ENCODE data around the gene OGFOD3. TPM values are rescaled to one million over a fixed set of nuclear protein-coding genes. Genes with fewer than 3 reads are reported as not detected.

Gene OGFOD3
- total RNA-seq, 1 experiment from 2014 or later = 26.6 TPM

DNA sequence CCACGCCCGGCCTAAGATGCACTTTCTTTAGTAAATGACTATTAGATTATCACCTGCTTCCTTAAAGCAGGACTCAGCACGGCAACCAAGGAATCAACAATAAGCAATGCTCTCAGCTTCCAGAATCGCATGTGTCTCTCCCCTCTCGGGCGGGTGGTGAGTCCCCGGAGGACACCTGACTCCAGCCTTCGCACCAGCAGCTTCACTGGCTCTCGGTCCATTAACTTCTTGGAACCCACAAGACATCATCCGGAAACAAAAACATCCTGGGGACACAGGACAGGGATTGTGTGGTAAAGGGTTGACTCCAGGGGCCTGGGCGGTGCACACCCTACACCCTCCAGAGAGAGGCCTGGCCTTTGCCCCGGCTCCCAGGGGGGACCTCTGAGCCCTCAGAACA lies 24.1 kb downstream of the OGFOD3 start:
- POLR2A ChIA-PET (ENCODE audit: unreplicated experiment) = no interaction called here
- no TSS peak for BruUV-seq (replicated peaks)
- no peaks in the 10 kb centered on the region; the same call in 1 of the 2 replicates for H4K20me1 ChIP-seq (ENCODE audit: insufficient read depth)

DNA sequence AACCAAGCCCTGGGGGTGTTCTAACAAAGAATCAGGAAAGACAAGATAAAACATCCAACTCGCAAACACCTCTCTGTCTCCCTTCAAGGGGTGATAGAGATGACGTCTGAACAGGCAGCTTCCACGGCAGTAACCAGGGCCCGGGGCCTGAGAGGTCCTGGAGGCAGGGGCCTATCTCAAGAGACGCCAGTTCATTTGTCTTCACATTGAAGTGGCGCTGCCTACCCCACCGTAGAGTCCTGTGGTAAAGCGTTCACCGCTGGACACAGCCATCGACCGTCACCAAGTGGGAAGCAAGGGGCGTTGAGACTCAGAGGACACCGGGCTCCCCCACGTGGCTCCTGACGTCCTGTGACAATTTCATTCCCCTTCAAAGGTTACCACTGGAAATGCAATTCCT lies 25.4 kb downstream of the OGFOD3 start:
- Histone ChIP-seq H3F3A (ENCODE audit: insufficient read depth, low read depth) (no peaks in the 10 kb centered on the region), H3K9me3 (ENCODE audit: insufficient read depth, low read depth) (no peaks in the 10 kb centered on the region), H3K79me2 (ENCODE audit: low read depth) (no peaks in the 10 kb centered on the region), H3K36me3 (ENCODE audit: low read depth) (no peaks in the 10 kb centered on the region), H3K4me2 (no peak overlapping the region), H3K4me3 (no peak overlapping the region), H2AFZ (no peak overlapping the region), H3K9me2 (ENCODE audit: insufficient read depth) (no peaks in the 10 kb centered on the region), H3K27ac (no peak overlapping the region), H3K27me3 (ENCODE audit: insufficient read depth, low read depth) (no peaks in the 10 kb centered on the region), H4K20me1 (ENCODE audit: insufficient read depth) (no peaks in the 10 kb centered on the region; the same call in 1 of the 2 replicates), H3K4me1 (replicated peaks; ENCODE audit: insufficient read depth) (no peaks in the 10 kb centered on the region)
- BruUV-seq (replicated peaks) = no TSS peak
- intact Hi-C loops (cut with micrococcal nuclease; ENCODE audit: unreplicated experiment) = no loop called here
- no peak for TF ChIP-seq EZH2 (IDR thresholded peaks at IDR 0.05; ENCODE audit: low read depth)
- TF ChIP-seq, protein P1, sequence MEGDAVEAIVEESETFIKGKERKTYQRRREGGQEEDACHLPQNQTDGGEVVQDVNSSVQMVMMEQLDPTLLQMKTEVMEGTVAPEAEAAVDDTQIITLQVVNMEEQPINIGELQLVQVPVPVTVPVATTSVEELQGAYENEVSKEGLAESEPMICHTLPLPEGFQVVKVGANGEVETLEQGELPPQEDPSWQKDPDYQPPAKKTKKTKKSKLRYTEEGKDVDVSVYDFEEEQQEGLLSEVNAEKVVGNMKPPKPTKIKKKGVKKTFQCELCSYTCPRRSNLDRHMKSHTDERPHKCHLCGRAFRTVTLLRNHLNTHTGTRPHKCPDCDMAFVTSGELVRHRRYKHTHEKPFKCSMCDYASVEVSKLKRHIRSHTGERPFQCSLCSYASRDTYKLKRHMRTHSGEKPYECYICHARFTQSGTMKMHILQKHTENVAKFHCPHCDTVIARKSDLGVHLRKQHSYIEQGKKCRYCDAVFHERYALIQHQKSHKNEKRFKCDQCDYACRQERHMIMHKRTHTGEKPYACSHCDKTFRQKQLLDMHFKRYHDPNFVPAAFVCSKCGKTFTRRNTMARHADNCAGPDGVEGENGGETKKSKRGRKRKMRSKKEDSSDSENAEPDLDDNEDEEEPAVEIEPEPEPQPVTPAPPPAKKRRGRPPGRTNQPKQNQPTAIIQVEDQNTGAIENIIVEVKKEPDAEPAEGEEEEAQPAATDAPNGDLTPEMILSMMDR (conservative IDR thresholded peaks at IDR 0.05) = no peak
- ChIA-PET CTCF (no interaction called here), POLR2A (ENCODE audit: unreplicated experiment) (no interaction called here)
- DNase-seq = no peak

More for the DNA sequence above, 24.1 kb downstream of the OGFOD3 start:
- H3K9me3 ChIP-seq (ENCODE audit: insufficient read depth, low read depth) = no peaks in the 10 kb centered on the region
- no peak overlapping the region for H2AFZ ChIP-seq
- H3K79me2 ChIP-seq (ENCODE audit: low read depth) = no peaks in the 10 kb centered on the region
- no peaks in the 10 kb centered on the region for H3K9me2 ChIP-seq (ENCODE audit: insufficient read depth)
- intact Hi-C loops (cut with micrococcal nuclease; ENCODE audit: unreplicated experiment) = no loop called here
- CTCF ChIA-PET = no interaction called here
- no peak for DNase-seq
- H3F3A ChIP-seq (ENCODE audit: insufficient read depth, low read depth) = no peaks in the 10 kb centered on the region
- TF ChIP-seq, protein P1 (conservative IDR thresholded peaks at IDR 0.05) = no peak
- TF ChIP-seq EZH2 (IDR thresholded peaks at IDR 0.05; ENCODE audit: low read depth) = no peak
- H3K36me3 ChIP-seq (ENCODE audit: low read depth) = no peaks in the 10 kb centered on the region
- H3K27me3 ChIP-seq (ENCODE audit: insufficient read depth, low read depth) = no peaks in the 10 kb centered on the region
- H3K4me2 ChIP-seq = no peak overlapping the region
- H3K27ac ChIP-seq = no peak overlapping the region
- H3K4me3 ChIP-seq = no peak overlapping the region
- H3K4me1 ChIP-seq (replicated peaks; ENCODE audit: insufficient read depth) = no peaks in the 10 kb centered on the region

DNA sequence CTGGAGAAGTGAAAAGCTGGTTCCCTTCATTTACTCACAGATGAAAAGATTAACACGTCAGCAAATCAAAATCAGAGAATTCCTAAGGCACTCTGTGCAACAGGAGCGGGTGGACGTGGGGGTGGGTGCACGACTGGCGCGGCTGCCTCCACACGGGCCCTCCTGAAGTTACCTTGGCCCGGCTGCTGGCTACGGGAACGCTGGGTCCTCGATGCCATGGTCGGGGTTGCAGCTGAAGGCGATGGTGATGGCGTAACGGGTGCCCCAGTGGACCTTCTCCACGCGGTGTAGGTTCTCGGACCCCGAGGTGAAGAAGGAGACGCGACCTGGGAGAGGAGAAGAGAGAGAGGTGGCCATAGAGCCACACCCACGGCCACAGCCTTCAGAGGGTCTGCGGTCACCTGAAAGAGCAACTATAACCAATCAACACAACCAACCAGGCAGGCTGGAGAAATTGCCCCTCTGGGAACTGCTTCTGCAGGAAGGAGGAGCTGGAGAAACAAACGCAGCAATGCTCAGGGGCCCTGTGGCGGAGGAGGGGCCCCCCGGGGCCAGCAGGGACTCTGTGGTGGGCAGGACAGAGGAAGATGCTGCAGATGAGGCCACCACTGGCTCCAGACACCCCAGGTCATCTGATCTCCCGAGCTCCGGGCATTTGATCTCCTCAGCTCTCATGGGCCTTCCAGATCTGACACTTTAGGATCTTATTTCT lies 26.0 kb downstream of the OGFOD3 start:
- Histone ChIP-seq H3K9me2 (ENCODE audit: insufficient read depth) (no peaks in the 10 kb centered on the region), H3K4me1 (replicated peaks; ENCODE audit: insufficient read depth) (no peaks in the 10 kb centered on the region), H4K20me1 (ENCODE audit: insufficient read depth) (no peaks in the 10 kb centered on the region; the same call in 1 of the 2 replicates), H3K27ac (no peak overlapping the region), H3K9me3 (ENCODE audit: insufficient read depth, low read depth) (no peaks in the 10 kb centered on the region), H3K79me2 (ENCODE audit: low read depth) (no peaks in the 10 kb centered on the region), H3F3A (ENCODE audit: insufficient read depth, low read depth) (no peaks in the 10 kb centered on the region), H2AFZ (no peak overlapping the region), H3K36me3 (ENCODE audit: low read depth) (no peaks in the 10 kb centered on the region), H3K4me2 (no peak overlapping the region), H3K27me3 (ENCODE audit: insufficient read depth, low read depth) (no peaks in the 10 kb centered on the region), H3K4me3 (no peak overlapping the region)
- intact Hi-C loops (cut with micrococcal nuclease; ENCODE audit: unreplicated experiment) = no loop called here
- no peak for DNase-seq
- ChIA-PET POLR2A (ENCODE audit: unreplicated experiment) (no interaction called here), CTCF (no interaction called here)
- BruUV-seq (replicated peaks) = no TSS peak
- TF ChIP-seq, protein P1 (conservative IDR thresholded peaks at IDR 0.05) = no peak
- TF ChIP-seq EZH2 (IDR thresholded peaks at IDR 0.05; ENCODE audit: low read depth) = no peak

All from PC-9 (cell line).